ENCODE measurements around the gene DSG1. TPM values are rescaled to one million over a fixed set of nuclear protein-coding genes. Genes with fewer than 3 reads are reported as not detected.

DSG1 gene
- total RNA-seq, 1 experiment from 2014 or later, result not detected

GRCh38 chr18:31396796-31397612 lies 79.0 kb downstream of the DSG1 start:
- no peak for TF ChIP-seq CTCF (IDR thresholded peaks at IDR 0.05; ENCODE audit: unreplicated experiment)
- Mint-ChIP-seq H3K4me3 (ENCODE audit: low read depth, unreplicated experiment) (no peak overlapping the region), H3K4me1 (ENCODE audit: low read depth, unreplicated experiment) (peaks cover 56% of the 10 kb centered on the region), H3K36me3 (ENCODE audit: insufficient read depth, unreplicated experiment) (no peaks in the 10 kb centered on the region), H3K27ac (ENCODE audit: unreplicated experiment) (no peak overlapping the region), H3K9me3 (ENCODE audit: low read depth, unreplicated experiment) (no peaks in the 10 kb centered on the region), H3K27me3 (ENCODE audit: unreplicated experiment) (no peaks in the 10 kb centered on the region)
- CTCF ChIA-PET, result interaction anchor here (0.7 kb wide), 2 partner anchors 10 to 1084 kb away, joined by 4 read pairs; no protein-coding TSS in a partner anchor
- intact Hi-C loops (cut with micrococcal nuclease; ENCODE audit: unreplicated experiment), result loop anchor here (5.0 kb wide), 1 partner anchor 130 kb away; no protein-coding TSS in a partner anchor
- no peak for DNase-seq
- no TSS peak for BruUV-seq (replicated peaks)

GRCh38 chr18:31398191-31398590 lies 80.2 kb downstream of the DSG1 start:
- Mint-ChIP-seq H3K36me3 (ENCODE audit: insufficient read depth, unreplicated experiment) (no peaks in the 10 kb centered on the region), H3K4me3 (ENCODE audit: low read depth, unreplicated experiment) (no peak overlapping the region), H3K27ac (ENCODE audit: unreplicated experiment) (no peak overlapping the region), H3K27me3 (ENCODE audit: unreplicated experiment) (no peaks in the 10 kb centered on the region), H3K9me3 (ENCODE audit: low read depth, unreplicated experiment) (no peaks in the 10 kb centered on the region), H3K4me1 (ENCODE audit: low read depth, unreplicated experiment) (peaks cover 51% of the 10 kb centered on the region)
- no TSS peak for BruUV-seq (replicated peaks)
- intact Hi-C loops (cut with micrococcal nuclease; ENCODE audit: unreplicated experiment), result loop anchor here (5.0 kb wide), 1 partner anchor 131 kb away; no protein-coding TSS in a partner anchor
- TF ChIP-seq CTCF (IDR thresholded peaks at IDR 0.05; ENCODE audit: unreplicated experiment), result no peak
- CTCF ChIA-PET, result no interaction called here
- no peak for DNase-seq

GRCh38 chr18:31399306-31400032 lies 81.5 kb downstream of the DSG1 start:
- CTCF ChIA-PET, result no interaction called here
- no peak overlapping the region for H3K4me3 Mint-ChIP-seq (ENCODE audit: low read depth, unreplicated experiment)
- H3K36me3 Mint-ChIP-seq (ENCODE audit: insufficient read depth, unreplicated experiment), result no peaks in the 10 kb centered on the region
- intact Hi-C loops (cut with micrococcal nuclease; ENCODE audit: unreplicated experiment), result loop anchor here (1.0 to 5.0 kb wide), 2 partner anchors 132 to 298 kb away; no protein-coding TSS in a partner anchor
- TF ChIP-seq CTCF (IDR thresholded peaks at IDR 0.05; ENCODE audit: unreplicated experiment), result no peak
- H3K4me1 Mint-ChIP-seq (ENCODE audit: low read depth, unreplicated experiment), result peaks cover 50% of the 10 kb centered on the region
- H3K9me3 Mint-ChIP-seq (ENCODE audit: low read depth, unreplicated experiment), result no peaks in the 10 kb centered on the region
- peak overlapping the region; percentile 49 for H3K27ac Mint-ChIP-seq (ENCODE audit: unreplicated experiment)
- no TSS peak for BruUV-seq (replicated peaks)
- H3K27me3 Mint-ChIP-seq (ENCODE audit: unreplicated experiment), result no peaks in the 10 kb centered on the region
- DNase-seq, result peak; percentile 21

- intact Hi-C loops (cut with micrococcal nuclease; ENCODE audit: unreplicated experiment), result no loop called here
- Mint-ChIP-seq H3K36me3 (ENCODE audit: insufficient read depth, unreplicated experiment) (no peaks in the 10 kb centered on the region), H3K4me3 (ENCODE audit: low read depth, unreplicated experiment) (peak overlapping the region; percentile 9), H3K4me1 (ENCODE audit: low read depth, unreplicated experiment) (peaks cover 50% of the 10 kb centered on the region), H3K9me3 (ENCODE audit: low read depth, unreplicated experiment) (no peaks in the 10 kb centered on the region), H3K27me3 (ENCODE audit: unreplicated experiment) (no peaks in the 10 kb centered on the region), H3K27ac (ENCODE audit: unreplicated experiment) (peak overlapping the region; percentile 49)
- CTCF ChIA-PET, result interaction anchor here (1.2 kb wide), 2 partner anchors 9 to 23 kb away, joined by 3 to 4 read pairs; no protein-coding TSS in a partner anchor
- TF ChIP-seq CTCF (IDR thresholded peaks at IDR 0.05; ENCODE audit: unreplicated experiment), result no peak
- BruUV-seq (replicated peaks), result no TSS peak
- peak; percentile 6 for DNase-seq
Observed at GRCh38 chr18:31401156-31402025, 83.4 kb downstream of the DSG1 start.
